GM12874 (cell line): ENCODE data around the gene EIPR1.

Source experiments
- CTCF ChIP-seq: IDR thresholded peaks from 2 replicates; pipeline ENCODE4 v1.5.1; 2011; ENCODE audit warnings: low read depth, mild to moderate bottlenecking, control low read depth, low read length, moderate library complexity; ENCODE audit not compliant: insufficient read depth

Gene EIPR1

GRCh38 chr2:3377612-3378432 lies at the start of gene EIPR1:
TSS of gene EIPR1 (minus strand) at chr2:3377818. CDS start at chr2:3377689, 129 bp downstream.
- no peak for TF ChIP-seq CTCF

DNA sequence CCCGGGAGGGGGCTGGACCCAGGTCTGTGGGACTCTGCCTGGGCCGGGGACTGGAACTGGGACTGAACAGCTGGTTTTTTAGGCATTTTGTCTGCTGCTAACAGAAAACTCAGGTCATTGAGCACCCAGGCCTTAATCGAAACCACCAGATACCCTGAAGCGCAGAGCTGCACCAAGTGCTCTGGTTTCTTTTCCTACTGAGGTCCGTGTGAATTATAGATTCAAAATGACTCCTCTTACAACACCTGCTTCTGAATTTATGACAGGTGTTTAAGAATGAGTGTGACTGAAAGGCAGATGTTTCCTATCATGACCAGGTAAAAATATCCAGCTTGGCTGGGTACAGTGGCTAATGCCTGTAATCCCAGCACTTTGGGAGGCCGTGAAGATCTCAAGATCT lies 49.7 kb upstream of the EIPR1 start:
- no peak for TF ChIP-seq CTCF

GRCh38 chr2:3426615-3427014 lies 49.0 kb upstream of the EIPR1 start:
- TF ChIP-seq CTCF: no peak

DNA sequence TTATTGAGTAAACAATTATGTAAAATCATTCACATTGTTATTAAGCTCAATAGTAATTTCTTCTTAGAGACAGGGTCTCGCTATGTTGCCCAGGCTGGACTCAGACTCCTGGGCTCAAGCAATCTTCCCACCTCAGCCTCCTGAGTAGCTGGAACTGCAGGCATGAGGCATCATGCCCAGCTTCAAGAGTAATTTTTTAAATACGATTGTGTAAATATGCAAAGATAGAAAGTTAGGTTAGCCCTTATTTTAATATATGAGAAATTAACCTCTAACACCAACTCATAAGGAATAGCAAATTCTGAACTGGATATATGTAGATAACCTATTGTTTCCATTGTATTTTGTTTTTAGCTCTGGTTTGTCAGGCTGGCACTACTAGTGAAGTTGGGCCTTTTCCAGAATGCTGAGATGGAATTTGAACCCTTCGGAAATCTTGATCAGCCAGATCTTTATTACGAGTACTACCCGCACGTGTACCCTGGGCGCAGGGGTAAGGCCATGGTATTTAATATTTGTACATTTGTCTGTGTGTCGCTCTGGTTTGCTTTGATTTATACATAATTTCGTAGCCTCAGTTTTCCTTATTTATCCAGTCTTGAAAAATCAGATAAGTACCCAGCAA lies 46.7 kb upstream of the EIPR1 start:
- TF ChIP-seq CTCF: no peak

DNA sequence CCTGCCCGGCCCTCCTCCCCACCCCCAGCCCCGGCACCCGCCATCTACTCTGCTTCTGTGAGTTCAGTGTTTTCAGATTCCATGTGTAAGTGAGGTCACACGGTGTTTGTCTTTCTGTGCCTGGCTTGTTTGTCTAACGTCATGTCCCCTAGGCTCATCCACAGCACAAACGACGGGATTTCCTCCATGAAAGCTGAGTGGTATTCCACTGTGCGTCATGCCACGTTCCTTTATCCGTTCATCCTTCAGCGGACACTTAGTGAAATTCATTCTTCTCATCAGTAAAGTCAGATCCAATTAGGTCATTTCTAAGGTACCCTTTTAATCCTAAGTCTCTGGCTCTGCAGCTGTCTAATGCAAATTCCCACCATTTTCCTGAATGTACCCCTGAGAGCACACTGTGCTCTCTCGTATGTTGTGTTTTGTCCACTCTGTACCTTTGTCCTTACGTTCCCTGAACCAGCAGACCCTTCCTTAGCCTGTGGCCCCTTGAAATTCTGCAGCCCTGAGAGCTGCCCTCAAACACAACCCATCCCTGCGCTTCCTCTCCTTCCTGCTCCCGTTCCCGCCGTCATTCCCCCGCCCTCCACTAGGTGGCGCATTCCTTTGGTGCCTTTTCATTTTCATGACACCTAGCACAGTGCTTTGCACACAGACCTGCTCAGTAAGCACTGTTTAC lies 46.0 kb upstream of the EIPR1 start:
- peak; percentile 95 for TF ChIP-seq CTCF

DNA sequence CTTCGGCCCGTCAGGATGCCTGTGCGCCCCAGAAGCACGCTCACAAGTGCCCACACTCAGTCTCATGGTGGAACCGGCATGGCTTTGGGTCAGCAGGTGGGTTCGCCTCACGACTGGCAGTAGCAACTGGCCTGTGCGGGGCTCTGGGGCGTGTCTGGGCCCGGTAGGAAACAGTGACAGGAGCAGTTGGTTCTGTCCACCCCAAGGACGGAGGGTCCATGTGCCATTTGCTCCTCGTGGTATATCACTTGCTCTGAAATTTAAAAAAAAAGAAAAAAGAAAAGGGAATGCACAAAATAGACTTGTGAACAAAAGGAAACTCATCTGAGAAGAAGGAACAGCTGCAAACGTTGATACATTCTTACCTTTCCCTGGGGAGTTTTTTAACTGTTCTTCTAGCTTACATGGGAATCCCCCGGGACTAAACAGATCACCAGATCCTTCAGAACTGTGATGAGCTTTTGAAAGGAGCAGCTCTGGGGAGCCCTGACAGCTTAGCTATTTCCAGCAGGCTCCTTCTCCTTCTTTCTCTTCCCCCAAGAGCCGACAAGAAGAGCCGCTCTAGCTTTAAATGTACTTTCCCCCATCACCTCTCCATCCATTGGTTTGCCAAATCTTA lies 44.7 kb upstream of the EIPR1 start:
- no peak for TF ChIP-seq CTCF

DNA sequence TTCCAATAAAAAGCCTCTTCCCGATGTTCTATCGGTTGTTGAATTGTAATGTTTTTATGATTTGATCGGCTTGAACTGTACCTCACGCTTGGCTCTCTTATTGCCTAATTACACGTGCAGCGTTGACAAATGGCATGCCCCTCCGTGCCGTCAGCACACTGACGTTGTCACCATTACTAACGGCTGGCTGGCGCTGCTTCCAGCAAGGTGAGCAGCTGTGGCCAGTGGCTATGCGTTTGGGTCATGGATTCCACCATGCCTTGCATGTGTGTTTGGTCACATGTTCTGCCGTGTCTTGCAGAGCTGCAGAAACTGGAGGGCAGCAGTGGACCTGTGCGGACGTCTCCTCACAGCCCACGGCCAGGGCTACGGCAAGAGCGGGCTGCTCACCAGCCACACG lies 44.0 kb upstream of the EIPR1 start:
- no peak for TF ChIP-seq CTCF
